WTC11 (cell line): ENCODE results near the gene OS9. TPM values are rescaled to one million over a fixed set of nuclear protein-coding genes. Genes with fewer than 3 reads are reported as not detected.
"Not testable (repeated sequence)": the region's sequence is repeated elsewhere in the genome, so short reads cannot be mapped to it uniquely, and the experiment has no call there.

Experiments
- ATAC-seq: fragments of 200-7000 bp; cut with Tn5 transposase; 2 replicates; pipeline ENCODE4 v1.10.0; 2021; ENCODE audit warnings: mild to moderate bottlenecking, moderate library complexity
- CTCF ChIA-PET: fragments of 300-600 bp; sonication (Branson Sonifier 250); formaldehyde crosslinking; loops from one replicate; lab custom pipeline; 2021; ENCODE audit warnings: antibody characterized with exemption; lab: Charles Lee
- POLR2A ChIA-PET: fragments of 350-600 bp; sonication (Branson Sonifier 250); formaldehyde crosslinking; loops from one replicate; lab custom pipeline; 2021; ENCODE audit warnings: antibody characterized with exemption; lab: Charles Lee
- DNase-seq: peaks from one replicate; pipeline ENCODE4 v3.0.0; 2021; ENCODE audit warnings: low spot score
- H3K27ac Mint-ChIP-seq: 2 replicates; pipeline ENCODE4 v1.8.0; 2021; ENCODE audit warnings: mixed read lengths
- H3K27me3 Mint-ChIP-seq: 2 replicates; pipeline ENCODE4 v1.8.0; 2021; ENCODE audit warnings: low read depth, mild to moderate bottlenecking, moderate library complexity, mixed read lengths
- H3K36me3 Mint-ChIP-seq: 2 replicates; pipeline ENCODE4 v1.8.0; 2021; ENCODE audit warnings: mixed read lengths
- H3K4me1 Mint-ChIP-seq: 2 replicates; pipeline ENCODE4 v1.8.0; 2022; ENCODE audit warnings: mixed read lengths
- H3K4me3 Mint-ChIP-seq: 2 replicates; pipeline ENCODE4 v1.8.0; 2021; ENCODE audit warnings: mild to moderate bottlenecking, moderate library complexity, mixed read lengths
- H3K9me3 Mint-ChIP-seq: 2 replicates; pipeline ENCODE4 v1.8.0; 2021; ENCODE audit warnings: mixed read lengths
- ARID4B ChIP-seq: sonication (generic); formaldehyde crosslinking; IDR thresholded peaks from 2 replicates; pipeline ENCODE4 v1.8.0; 2023; ENCODE audit warnings: missing genetic modification reagents, mild to moderate bottlenecking, borderline replicate concordance
- ATF6 ChIP-seq: sonication (generic); formaldehyde crosslinking; IDR thresholded peaks from 2 replicates; pipeline ENCODE4 v1.8.1; 2023; ENCODE audit warnings: mild to moderate bottlenecking, missing genetic modification reagents
- CREB1 ChIP-seq: sonication (generic); formaldehyde crosslinking; IDR thresholded peaks from 2 replicates; pipeline ENCODE4 v1.8.0; 2023; ENCODE audit warnings: mild to moderate bottlenecking, missing genetic modification reagents
- E2F4 ChIP-seq: sonication (generic); formaldehyde crosslinking; IDR thresholded peaks from 2 replicates; pipeline ENCODE4 v1.8.1; 2022; ENCODE audit warnings: low read depth, mild to moderate bottlenecking, moderate library complexity, missing genetic modification reagents, borderline replicate concordance
- E2F5 ChIP-seq: sonication (generic); formaldehyde crosslinking; IDR thresholded peaks from 2 replicates; pipeline ENCODE4 v1.8.1; 2022; ENCODE audit warnings: mild to moderate bottlenecking, moderate library complexity, missing genetic modification reagents
- ERG ChIP-seq: fragments of 250-450 bp; sonication (Bioruptor Pico); IDR thresholded peaks from 2 replicates; pipeline ENCODE4 v1.8.0; 2021; ENCODE audit warnings: mild to moderate bottlenecking
- FOXK1 ChIP-seq: sonication (generic); formaldehyde crosslinking; IDR thresholded peaks from 2 replicates; pipeline ENCODE4 v1.8.0; 2022; ENCODE audit warnings: mild to moderate bottlenecking, moderate library complexity, missing genetic modification reagents
- JUN ChIP-seq: sonication (generic); formaldehyde crosslinking; IDR thresholded peaks from 2 replicates; pipeline ENCODE4 v1.8.0; 2023; ENCODE audit warnings: mild to moderate bottlenecking, missing genetic modification reagents
- MLX ChIP-seq: sonication (generic); formaldehyde crosslinking; IDR thresholded peaks from 2 replicates; pipeline ENCODE4 v1.8.1; 2023; ENCODE audit warnings: mild to moderate bottlenecking, missing genetic modification reagents, moderate library complexity
- NR3C1 ChIP-seq: sonication (generic); formaldehyde crosslinking; conservative IDR thresholded peaks from 2 replicates; pipeline ENCODE4 v1.8.1; 2023; ENCODE audit warnings: low read depth, mild to moderate bottlenecking, missing genetic modification reagents
- PRRX2 ChIP-seq: fragments of 250-450 bp; sonication (Bioruptor Pico); IDR thresholded peaks from 2 replicates; pipeline ENCODE4 v1.8.0; 2021; ENCODE audit warnings: mild to moderate bottlenecking
- RELA ChIP-seq: sonication (generic); formaldehyde crosslinking; IDR thresholded peaks from 2 replicates; pipeline ENCODE4 v1.8.1; 2022; ENCODE audit warnings: missing genetic modification reagents, mild to moderate bottlenecking, borderline replicate concordance
- SOX15 ChIP-seq: fragments of 250-450 bp; sonication (Bioruptor Pico); IDR thresholded peaks from 2 replicates; pipeline ENCODE4 v1.9.0; 2021; ENCODE audit warnings: mild to moderate bottlenecking
- USF1 ChIP-seq: sonication (generic); formaldehyde crosslinking; IDR thresholded peaks from 2 replicates; pipeline ENCODE4 v1.8.0; 2022; ENCODE audit warnings: mild to moderate bottlenecking, missing genetic modification reagents
- ZBTB43 ChIP-seq: sonication (generic); formaldehyde crosslinking; IDR thresholded peaks from 2 replicates; pipeline ENCODE4 v1.8.1; 2023; ENCODE audit warnings: mild to moderate bottlenecking, missing genetic modification reagents
- ZNF121 ChIP-seq: sonication (generic); formaldehyde crosslinking; IDR thresholded peaks from 2 replicates; pipeline ENCODE4 v1.8.0; 2023; ENCODE audit warnings: missing genetic modification reagents
- ZNF423 ChIP-seq: fragments of 250-450 bp; sonication (Bioruptor Pico); IDR thresholded peaks from 2 replicates; pipeline ENCODE4 v2.1.2; 2022; ENCODE audit warnings: mild to moderate bottlenecking, moderate library complexity
- total RNA-seq: library from RNA; stranded (reverse); gene quantifications from 3 replicates; pipeline ENCODE4 v1.2.3, GENCODE V29; 2021

Gene OS9
- total RNA-seq, 1 experiment from 2014 or later = 77.5 TPM

- POLR2A ChIA-PET, CTCF ChIA-PET, H3K27ac Mint-ChIP-seq, DNase-seq, H3K4me3 Mint-ChIP-seq, H3K36me3 Mint-ChIP-seq, H3K4me1 Mint-ChIP-seq, ATAC-seq: not testable (repeated sequence)
- H3K9me3 Mint-ChIP-seq = peaks cover 49% of the 10 kb centered on the region
- peaks cover 48% of the 10 kb centered on the region for H3K27me3 Mint-ChIP-seq
Measured at GRCh38 chr12:57669691-57670090, 24.2 kb upstream of the OS9 start.

GRCh38 chr12:57671811-57672210 is 22.1 kb upstream of the OS9 start:
- H3K27me3 Mint-ChIP-seq = peaks cover 59% of the 10 kb centered on the region
- H3K36me3 Mint-ChIP-seq, H3K4me1 Mint-ChIP-seq, ATAC-seq, H3K4me3 Mint-ChIP-seq, POLR2A ChIA-PET, H3K27ac Mint-ChIP-seq, DNase-seq: not testable (repeated sequence)
- H3K9me3 Mint-ChIP-seq = peaks cover 40% of the 10 kb centered on the region
- CTCF ChIA-PET = interaction anchor here (1.0 kb wide), 1 partner anchor 45 kb away, joined by 4 read pairs; no protein-coding TSS in a partner anchor

GRCh38 chr12:57672801-57673200 is 21.1 kb upstream of the OS9 start:
- DNase-seq = no peak
- no peak for TF ChIP-seq ZNF121
- TF ChIP-seq ZNF423 (CRISPR knock-in tag) = no peak
- TF ChIP-seq RELA (CRISPR knock-in tag) = no peak
- TF ChIP-seq NR3C1 (CRISPR knock-in tag) = no peak
- TF ChIP-seq PRRX2 = no peak
- TF ChIP-seq E2F4 (CRISPR knock-in tag) = no peak
- TF ChIP-seq ARID4B (CRISPR knock-in tag) = no peak
- no peak for TF ChIP-seq FOXK1
- no peak for TF ChIP-seq MLX (CRISPR knock-in tag)
- no peak for TF ChIP-seq E2F5 (CRISPR knock-in tag)
- no peak for TF ChIP-seq SOX15 (CRISPR knock-in tag)
- TF ChIP-seq JUN (CRISPR knock-in tag) = no peak
- TF ChIP-seq CREB1 (CRISPR knock-in tag) = no peak
- TF ChIP-seq ZBTB43 (CRISPR knock-in tag) = no peak
- no peak for TF ChIP-seq USF1 (CRISPR knock-in tag)
- no peak for TF ChIP-seq ERG (CRISPR knock-in tag)
- TF ChIP-seq ATF6 = no peak
- H3K27ac Mint-ChIP-seq = no peak overlapping the region
- CTCF ChIA-PET = interaction anchor here (1.3 kb wide), 1 partner anchor 40 kb away, joined by 3 read pairs; the partner anchor contains the start of gene B4GALNT1
- ATAC-seq = no peak
- no peaks in the 10 kb centered on the region for H3K4me1 Mint-ChIP-seq
- H3K36me3 Mint-ChIP-seq = no peaks in the 10 kb centered on the region; the same call in 1 of the 2 replicates
- POLR2A ChIA-PET = no interaction called here
- no peak overlapping the region for H3K4me3 Mint-ChIP-seq
- H3K27me3 Mint-ChIP-seq = peaks cover 61% of the 10 kb centered on the region
- H3K9me3 Mint-ChIP-seq = peaks cover 32% of the 10 kb centered on the region
